HCT116 (cell line): ENCODE results near the gene IFI16. TPM values are rescaled to one million over a fixed set of nuclear protein-coding genes. Genes with fewer than 3 reads are reported as not detected.

ENCODE experiments used
- ATAC-seq: fragments of 200-7000 bp; cut with Tn5 transposase; 2 replicates; pipeline ENCODE4 v1.9.1; 2020; ENCODE audit warnings: mild to moderate bottlenecking, moderate library complexity
- BruUV-seq: library from RNA; stranded (reverse); fragments of 400-500 nt; replicated peaks from 2 replicates; lab custom pipeline; 2021; lab: Mats Ljungman, UMichigan
- CTCF ChIA-PET: fragments of 300-600 bp; sonication (Branson Sonifier 250); formaldehyde crosslinking; loops from one replicate; lab custom pipeline; 2021; ENCODE audit warnings: antibody characterized with exemption; lab: Charles Lee
- POLR2A ChIA-PET: fragments of 300-600, 350-600 bp; sonication (Branson Sonifier 250); formaldehyde crosslinking; loops from one replicate; lab custom pipeline; 2021; ENCODE audit warnings: antibody characterized with exemption; lab: Charles Lee
- RAD21 ChIA-PET, 2 experiments: fragments of 300-600 bp; sonication (Branson Sonifier 250); formaldehyde crosslinking; loops; one replicate each; lab custom pipeline; 2023; ENCODE audit warnings: low total read pairs in 2 of 2; ENCODE audit not compliant: uncharacterized antibody in 2 of 2, unreplicated experiment in 2 of 2, low non-redundant PET in 1 of 2; lab: Charles Lee
- DNase-seq: peaks from one replicate; pipeline ENCODE4 v3.0.0-alpha.2; 2010; ENCODE audit warnings: low read depth, low spot score
- H2AFZ ChIP-seq: fragments of 200-600 bp; shearing (Covaris generic), sonication (generic); 2 replicates; pipeline ENCODE4 v1.6.1; 2017; ENCODE audit warnings: low read depth, mixed run types, mixed read lengths, antibody characterized with exemption, low read length; ENCODE audit not compliant: poor library complexity, severe bottlenecking
- H3K27ac ChIP-seq: 2 replicates; pipeline ENCODE4 v1.5.1; 2012; ENCODE audit warnings: low read depth, low read length
- H3K27me3 ChIP-seq: fragments of 200-600 bp; sonication (generic); 2 replicates; pipeline ENCODE4 v1.6.1; 2016; ENCODE audit warnings: mixed run types, low read length, mixed read lengths; ENCODE audit not compliant: insufficient read depth
- H3K36me3 ChIP-seq, 2 experiments: fragments of 200-500 bp in 1 of 2; fragments of 200-600 bp in 1 of 2; sonication (Bioruptor generic) in 1 of 2; sonication (generic) in 1 of 2; 2 replicates each; pipeline versions ENCODE4 v1.5.1 to v1.6.1; 2014 to 2016; ENCODE audit warnings: low read length in 2 of 2, inconsistent platforms in 1 of 2, mixed read lengths in 1 of 2, mixed run types in 1 of 2; ENCODE audit not compliant: insufficient read depth in 2 of 2, control insufficient read depth in 1 of 2
- H3K4me1 ChIP-seq, 2 experiments: fragments of 200-600 bp in 1 of 2; sonication (generic) in 1 of 2; 2 replicates each; pipeline versions ENCODE4 v1.5.1 to v1.6.1; 2012 to 2017; ENCODE audit warnings: low read length in 2 of 2, inconsistent platforms in 1 of 2, mild to moderate bottlenecking in 1 of 2, mixed read lengths in 1 of 2, mixed run types in 1 of 2, moderate library complexity in 1 of 2; ENCODE audit not compliant: insufficient read depth in 2 of 2, control insufficient read depth in 1 of 2
- H3K4me2 ChIP-seq: fragments of 200-600 bp; sonication (generic); 2 replicates; pipeline ENCODE4 v1.6.1; 2017; ENCODE audit warnings: mixed run types, low read length, mixed read lengths
- H3K4me3 ChIP-seq, 2 experiments: fragments of 200-600 bp in 1 of 2; sonication (generic) in 1 of 2; replicated peaks in 1 of 2; 2 replicates each; pipeline ENCODE4 v1.5.1; 2011 to 2016; ENCODE audit warnings: low read length in 2 of 2, control low read depth in 1 of 2, low read depth in 1 of 2, mild to moderate bottlenecking in 1 of 2, mixed read lengths in 1 of 2, mixed run types in 1 of 2
- H3K79me2 ChIP-seq: fragments of 200-600 bp; sonication (generic); 2 replicates; pipeline ENCODE4 v1.6.1; 2017; ENCODE audit warnings: mild to moderate bottlenecking, mixed run types, low read length, moderate library complexity, mixed read lengths; ENCODE audit not compliant: insufficient read depth
- H3K9ac ChIP-seq: fragments of 200-600 bp; sonication (generic); 2 replicates; pipeline ENCODE4 v1.6.1; 2016; ENCODE audit warnings: low read length, mixed read lengths
- H3K9me2 ChIP-seq: fragments of 200-600 bp; sonication (generic), shearing (Covaris generic); 2 replicates; pipeline ENCODE4 v1.6.1; 2017; ENCODE audit warnings: mixed run types, mild to moderate bottlenecking, moderate library complexity; ENCODE audit not compliant: insufficient read depth
- H3K9me3 ChIP-seq, 2 experiments: fragments of 200-500 bp in 1 of 2; fragments of 200-600 bp in 1 of 2; sonication (Bioruptor generic) in 1 of 2; sonication (generic) in 1 of 2; 2 replicates each; pipeline ENCODE4 v1.6.1; 2014 to 2017; ENCODE audit warnings: low read length in 2 of 2, mixed read lengths in 2 of 2, inconsistent platforms in 1 of 2, low read depth in 1 of 2, mild to moderate bottlenecking in 1 of 2, mixed run types in 1 of 2, moderate library complexity in 1 of 2; ENCODE audit not compliant: control insufficient read depth in 1 of 2, insufficient read depth in 1 of 2
- H4K20me1 ChIP-seq: fragments of 200-600 bp; sonication (generic), shearing (Covaris generic); 2 replicates; pipeline ENCODE4 v1.6.1; 2017; ENCODE audit warnings: mixed run types, mild to moderate bottlenecking, moderate library complexity; ENCODE audit not compliant: insufficient read depth
- ATF3 ChIP-seq: IDR thresholded peaks from 2 replicates; pipeline ENCODE4 v1.6.1; 2012
- CBX3 ChIP-seq: IDR thresholded peaks from 2 replicates; pipeline ENCODE4 v1.6.1; 2012; ENCODE audit warnings: low read depth
- CEBPB ChIP-seq: IDR thresholded peaks from 2 replicates; pipeline ENCODE4 v1.6.1; 2012; ENCODE audit warnings: low read depth
- EZH2phosphoT487 ChIP-seq: fragments of 200-600 bp; IDR thresholded peaks from 2 replicates; pipeline ENCODE4 v1.6.1; 2018; ENCODE audit warnings: antibody characterized with exemption, borderline replicate concordance
- FOSL1 ChIP-seq: IDR thresholded peaks from 2 replicates; pipeline ENCODE4 v1.6.1; 2012; ENCODE audit warnings: low read depth
- JUND ChIP-seq: IDR thresholded peaks from 2 replicates; pipeline ENCODE4 v1.6.1; 2012
- POLR2A ChIP-seq: IDR thresholded peaks from 2 replicates; pipeline ENCODE4 v1.7.0; 2011; ENCODE audit warnings: borderline replicate concordance; ENCODE audit not compliant: insufficient read depth, insufficient read length; ENCODE audit errors: extremely low read depth
- POLR2AphosphoS5 ChIP-seq: IDR thresholded peaks from 2 replicates; pipeline ENCODE4 v1.6.1; 2011; ENCODE audit warnings: mild to moderate bottlenecking, low read depth, low read length, moderate library complexity
- RAD21 ChIP-seq: IDR thresholded peaks from 2 replicates; pipeline ENCODE4 v1.6.1; 2012; ENCODE audit warnings: low read depth, mild to moderate bottlenecking
- SP1 ChIP-seq: IDR thresholded peaks from 2 replicates; pipeline ENCODE4 v1.6.1; 2012; ENCODE audit warnings: low read depth
- SRF ChIP-seq: IDR thresholded peaks from 2 replicates; pipeline ENCODE4 v1.6.1; 2012; ENCODE audit warnings: low read depth
- YY1 ChIP-seq: IDR thresholded peaks from 2 replicates; pipeline ENCODE4 v1.6.1; 2011; ENCODE audit warnings: low read length, low read depth, moderate library complexity, mild to moderate bottlenecking; ENCODE audit not compliant: insufficient replicate concordance; ENCODE audit errors: extremely low read depth
- ZFX ChIP-seq: fragments of 450-650 bp; IDR thresholded peaks from 2 replicates; pipeline ENCODE4 v1.6.1; 2017
- intact Hi-C: fragments of 100-400 bp; cut with micrococcal nuclease; formaldehyde crosslinking; loops from 2 replicates; pipeline ENCODE4 v1.10.0; 2022
- total RNA-seq: library from RNA; stranded (reverse); gene quantifications from one replicate; pipeline ENCODE4 v1.2.1, GENCODE V29; 2021; ENCODE audit not compliant: unreplicated experiment
- TF ChIP-seq, protein P1 (sequence below): IDR thresholded peaks from 2 replicates; pipeline ENCODE4 v1.6.1; 2011; ENCODE audit warnings: mild to moderate bottlenecking, low read length, moderate library complexity; ENCODE audit not compliant: insufficient replicate concordance; ENCODE audit errors: extremely low read depth
- TF ChIP-seq, protein P2 (sequence below): IDR thresholded peaks from 2 replicates; pipeline ENCODE4 v1.6.1; 2012

Gene IFI16
- total RNA-seq, 1 experiment from 2014 or later: 1.6 TPM

- Histone ChIP-seq H3K9ac (no peak overlapping the region), H3K9me3 (no peaks in the 10 kb centered on the region), H3K9me2 (no peaks in the 10 kb centered on the region), H4K20me1 (no peaks in the 10 kb centered on the region), H3K4me3 (no peak overlapping the region), H3K4me1 (no peaks in the 10 kb centered on the region), H3K27me3 (peaks cover 4% of the 10 kb centered on the region; the same call in 1 of the 2 replicates), H3K4me2 (no peak overlapping the region), H3K27ac (no peak overlapping the region), H3K79me2 (no peaks in the 10 kb centered on the region), H2AFZ (no peak overlapping the region), H3K36me3 (no peaks in the 10 kb centered on the region)
- POLR2A ChIA-PET: no interaction called here
- TF ChIP-seq POLR2AphosphoS5 (no peak), POLR2A (no peak), ZFX (no peak), CEBPB (no peak), JUND (no peak), ATF3 (no peak), FOSL1 (no peak), SP1 (no peak), EZH2phosphoT487 (no peak), CBX3 (no peak), SRF (no peak), RAD21 (no peak), YY1 (no peak)
- TF ChIP-seq, protein P1, sequence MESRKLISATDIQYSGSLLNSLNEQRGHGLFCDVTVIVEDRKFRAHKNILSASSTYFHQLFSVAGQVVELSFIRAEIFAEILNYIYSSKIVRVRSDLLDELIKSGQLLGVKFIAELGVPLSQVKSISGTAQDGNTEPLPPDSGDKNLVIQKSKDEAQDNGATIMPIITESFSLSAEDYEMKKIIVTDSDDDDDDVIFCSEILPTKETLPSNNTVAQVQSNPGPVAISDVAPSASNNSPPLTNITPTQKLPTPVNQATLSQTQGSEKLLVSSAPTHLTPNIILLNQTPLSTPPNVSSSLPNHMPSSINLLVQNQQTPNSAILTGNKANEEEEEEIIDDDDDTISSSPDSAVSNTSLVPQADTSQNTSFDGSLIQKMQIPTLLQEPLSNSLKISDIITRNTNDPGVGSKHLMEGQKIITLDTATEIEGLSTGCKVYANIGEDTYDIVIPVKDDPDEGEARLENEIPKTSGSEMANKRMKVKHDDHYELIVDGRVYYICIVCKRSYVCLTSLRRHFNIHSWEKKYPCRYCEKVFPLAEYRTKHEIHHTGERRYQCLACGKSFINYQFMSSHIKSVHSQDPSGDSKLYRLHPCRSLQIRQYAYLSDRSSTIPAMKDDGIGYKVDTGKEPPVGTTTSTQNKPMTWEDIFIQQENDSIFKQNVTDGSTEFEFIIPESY: no peak
- TF ChIP-seq, protein P2, sequence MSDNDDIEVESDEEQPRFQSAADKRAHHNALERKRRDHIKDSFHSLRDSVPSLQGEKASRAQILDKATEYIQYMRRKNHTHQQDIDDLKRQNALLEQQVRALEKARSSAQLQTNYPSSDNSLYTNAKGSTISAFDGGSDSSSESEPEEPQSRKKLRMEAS: no peak
- RAD21 ChIA-PET: no interaction called here
- DNase-seq (no peak), ATAC-seq (no peak)
- CTCF ChIA-PET: no interaction called here
- BruUV-seq: no TSS peak
- intact Hi-C loops: no loop called here
These were observed 2.8 kb downstream of the IFI16 start for GRCh38 chr1:159012495-159012894.
